A673 (cell line): Measurements from ENCODE around the gene RAB26.

Experiments used
- CTCF ChIP-seq: fragments of 300-800, 200-600 bp; sonication (generic); conservative IDR thresholded peaks from 2 replicates; pipeline ENCODE4 v1.5.1; 2017; ENCODE audit warnings: low read depth, mild to moderate bottlenecking, antibody characterized with exemption, low read length, moderate library complexity, mixed read lengths
- EZH2 ChIP-seq: fragments of 200-600 bp; sonication (generic); IDR thresholded peaks from 2 replicates; pipeline ENCODE4 v1.6.1; 2017; ENCODE audit warnings: borderline replicate concordance, low read depth, mild to moderate bottlenecking, mixed read lengths, antibody characterized with exemption, low read length; ENCODE audit not compliant: poor library complexity, severe bottlenecking

GRCh38 chr16:2199095-2199494 is 50.7 kb downstream of the RAB26 start:
- TF ChIP-seq CTCF, result no peak
- no peak for TF ChIP-seq EZH2
